K562 (cell line): Measurements from ENCODE around the gene AUNIP. TPM values are rescaled to one million over a fixed set of nuclear protein-coding genes. Genes with fewer than 3 reads are reported as not detected.

Experiments
- ILK ChIP-seq: fragments of 450-650 bp; IDR thresholded peaks from 2 replicates; pipeline ENCODE4 v1.6.1; 2016; ENCODE audit warnings: missing genetic modification characterization, low read depth, mild to moderate bottlenecking, missing compliant biosample characterization, moderate library complexity, borderline replicate concordance
- PURB ChIP-seq: sonication (generic); formaldehyde crosslinking; IDR thresholded peaks from 2 replicates; pipeline ENCODE4 v1.9.0; 2021; ENCODE audit warnings: low read depth, mild to moderate bottlenecking, missing genetic modification reagents
- ZBTB1 ChIP-seq: sonication (generic); formaldehyde crosslinking; IDR thresholded peaks from 2 replicates; pipeline ENCODE4 v1.8.1; 2023; ENCODE audit warnings: missing genetic modification reagents, low read depth, mild to moderate bottlenecking, borderline replicate concordance
- ZNF431 ChIP-seq: sonication (generic); formaldehyde crosslinking; IDR thresholded peaks from 2 replicates; pipeline ENCODE4 v1.8.0; 2022; ENCODE audit warnings: mild to moderate bottlenecking, missing genetic modification reagents
- polyA plus RNA-seq, 8 experiments: library from polyadenylated mRNA; depleted of rRNA in 4 of 8; stranded (reverse) in 5 of 8; unstranded in 3 of 8; fragments of >200 nt; fragmentation: Nextera tagmentation in 2 of 8; fragmentation: Illumina TruSeq in 1 of 8; extraction: Ambion mirVana in 2 of 8; extraction: Trizol in 1 of 8; gene quantifications; 2 replicates each; pipeline versions ENCODE4 v1.2.1 to v1.2.3, GENCODE V29; 2011 to 2014; ENCODE audit warnings: inconsistent platforms in 1 of 8, missing spikeins in 1 of 8
- total RNA-seq, 7 experiments: library from RNA; depleted of rRNA in 6 of 7; stranded (reverse); fragments of >200 nt in 6 of 7; fragmentation: Illumina TruSeq in 2 of 7; extraction: Trizol in 2 of 7; gene quantifications; 2 replicates each; pipeline versions ENCODE4 v1.2.1 to v1.2.3, GENCODE V29; 2011 to 2021; ENCODE audit warnings: low replicate concordance in 1 of 7
- TF ChIP-seq, protein P1 (sequence below): fragments of 200-800 bp; sonication (Bioruptor generic); IDR thresholded peaks from 2 replicates; pipeline ENCODE4 v1.6.1; 2017; ENCODE audit warnings: missing genetic modification characterization, missing compliant biosample characterization
- TF ChIP-seq, protein P2 (sequence below): fragments of 200-800 bp; sonication (Bioruptor generic); IDR thresholded peaks from 2 replicates; pipeline ENCODE4 v1.6.1; 2016; ENCODE audit warnings: missing genetic modification characterization, missing compliant biosample characterization

Gene AUNIP
- total and polyA plus RNA-seq, 9 of the 15 experiments (the other 6 are each of a cell fraction or from before 2014, with no cell fraction given): 12.1 to 53.8 (median 47.1) TPM

DNA sequence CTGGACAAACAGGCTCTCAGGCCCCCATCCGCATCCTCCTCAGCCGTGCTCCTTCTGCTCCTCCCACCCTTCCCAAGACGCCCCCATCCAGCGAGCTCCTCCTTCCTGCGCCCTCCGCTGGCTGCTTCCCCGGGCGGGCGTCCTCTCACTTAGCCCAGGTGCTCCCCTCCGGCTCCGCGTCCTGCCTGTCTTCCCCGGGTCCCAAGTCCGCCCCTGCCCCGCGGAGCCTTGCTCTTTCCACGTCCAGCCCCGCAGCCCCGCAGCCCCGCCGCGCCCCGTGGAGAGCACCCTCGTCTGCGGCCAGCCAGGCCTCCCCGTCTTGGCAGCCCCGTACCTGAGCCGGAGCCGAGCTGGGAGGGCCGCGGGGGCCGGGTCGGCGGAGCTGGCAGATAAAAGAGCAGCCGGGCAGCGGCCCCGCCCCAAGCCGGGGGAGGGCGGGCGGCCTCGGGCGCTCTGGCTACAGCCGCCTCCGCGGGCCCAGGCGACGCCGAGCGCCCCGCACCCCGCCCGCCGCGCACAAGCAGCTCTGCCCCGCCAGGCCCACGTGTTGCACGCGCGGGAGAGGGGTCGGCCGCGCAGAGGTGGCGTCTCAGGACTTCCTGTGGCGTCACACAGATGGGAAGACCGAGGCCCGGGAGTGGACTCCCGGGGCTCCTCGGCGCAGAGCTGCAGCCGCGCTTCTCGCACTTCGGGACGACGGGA lies 16.0 kb upstream of the AUNIP start, which contains the start of gene PAQR7 (continued):
- TF ChIP-seq ILK (tag): no peak
- TF ChIP-seq ZBTB1 (CRISPR knock-in tag): peak; percentile 88
- TF ChIP-seq PURB (CRISPR knock-in tag): no peak
- TF ChIP-seq, protein P1, sequence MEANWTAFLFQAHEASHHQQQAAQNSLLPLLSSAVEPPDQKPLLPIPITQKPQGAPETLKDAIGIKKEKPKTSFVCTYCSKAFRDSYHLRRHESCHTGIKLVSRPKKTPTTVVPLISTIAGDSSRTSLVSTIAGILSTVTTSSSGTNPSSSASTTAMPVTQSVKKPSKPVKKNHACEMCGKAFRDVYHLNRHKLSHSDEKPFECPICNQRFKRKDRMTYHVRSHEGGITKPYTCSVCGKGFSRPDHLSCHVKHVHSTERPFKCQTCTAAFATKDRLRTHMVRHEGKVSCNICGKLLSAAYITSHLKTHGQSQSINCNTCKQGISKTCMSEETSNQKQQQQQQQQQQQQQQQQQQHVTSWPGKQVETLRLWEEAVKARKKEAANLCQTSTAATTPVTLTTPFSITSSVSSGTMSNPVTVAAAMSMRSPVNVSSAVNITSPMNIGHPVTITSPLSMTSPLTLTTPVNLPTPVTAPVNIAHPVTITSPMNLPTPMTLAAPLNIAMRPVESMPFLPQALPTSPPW (CRISPR knock-in tag): peak; percentile 96
- TF ChIP-seq, protein P2, sequence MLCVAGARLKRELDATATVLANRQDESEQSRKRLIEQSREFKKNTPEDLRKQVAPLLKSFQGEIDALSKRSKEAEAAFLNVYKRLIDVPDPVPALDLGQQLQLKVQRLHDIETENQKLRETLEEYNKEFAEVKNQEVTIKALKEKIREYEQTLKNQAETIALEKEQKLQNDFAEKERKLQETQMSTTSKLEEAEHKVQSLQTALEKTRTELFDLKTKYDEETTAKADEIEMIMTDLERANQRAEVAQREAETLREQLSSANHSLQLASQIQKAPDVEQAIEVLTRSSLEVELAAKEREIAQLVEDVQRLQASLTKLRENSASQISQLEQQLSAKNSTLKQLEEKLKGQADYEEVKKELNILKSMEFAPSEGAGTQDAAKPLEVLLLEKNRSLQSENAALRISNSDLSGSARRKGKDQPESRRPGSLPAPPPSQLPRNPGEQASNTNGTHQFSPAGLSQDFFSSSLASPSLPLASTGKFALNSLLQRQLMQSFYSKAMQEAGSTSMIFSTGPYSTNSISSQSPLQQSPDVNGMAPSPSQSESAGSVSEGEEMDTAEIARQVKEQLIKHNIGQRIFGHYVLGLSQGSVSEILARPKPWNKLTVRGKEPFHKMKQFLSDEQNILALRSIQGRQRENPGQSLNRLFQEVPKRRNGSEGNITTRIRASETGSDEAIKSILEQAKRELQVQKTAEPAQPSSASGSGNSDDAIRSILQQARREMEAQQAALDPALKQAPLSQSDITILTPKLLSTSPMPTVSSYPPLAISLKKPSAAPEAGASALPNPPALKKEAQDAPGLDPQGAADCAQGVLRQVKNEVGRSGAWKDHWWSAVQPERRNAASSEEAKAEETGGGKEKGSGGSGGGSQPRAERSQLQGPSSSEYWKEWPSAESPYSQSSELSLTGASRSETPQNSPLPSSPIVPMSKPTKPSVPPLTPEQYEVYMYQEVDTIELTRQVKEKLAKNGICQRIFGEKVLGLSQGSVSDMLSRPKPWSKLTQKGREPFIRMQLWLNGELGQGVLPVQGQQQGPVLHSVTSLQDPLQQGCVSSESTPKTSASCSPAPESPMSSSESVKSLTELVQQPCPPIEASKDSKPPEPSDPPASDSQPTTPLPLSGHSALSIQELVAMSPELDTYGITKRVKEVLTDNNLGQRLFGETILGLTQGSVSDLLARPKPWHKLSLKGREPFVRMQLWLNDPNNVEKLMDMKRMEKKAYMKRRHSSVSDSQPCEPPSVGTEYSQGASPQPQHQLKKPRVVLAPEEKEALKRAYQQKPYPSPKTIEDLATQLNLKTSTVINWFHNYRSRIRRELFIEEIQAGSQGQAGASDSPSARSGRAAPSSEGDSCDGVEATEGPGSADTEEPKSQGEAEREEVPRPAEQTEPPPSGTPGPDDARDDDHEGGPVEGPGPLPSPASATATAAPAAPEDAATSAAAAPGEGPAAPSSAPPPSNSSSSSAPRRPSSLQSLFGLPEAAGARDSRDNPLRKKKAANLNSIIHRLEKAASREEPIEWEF (CRISPR knock-in tag): no peak
- TF ChIP-seq ZNF431 (CRISPR knock-in tag): peak; percentile 83
